Nasal cavity respiratory epithelium epithelial cell of viscerocranial mucosa (primary cell): ENCODE results near the gene TOB2. TPM values are rescaled to one million over a fixed set of nuclear protein-coding genes. Genes with fewer than 3 reads are reported as not detected.

Experiments
- total RNA-seq: library from RNA; depleted of rRNA; stranded (reverse); fragments of >200 nt; gene quantifications from 2 replicates; pipeline ENCODE4 v1.2.3, GENCODE V29; 2014

TOB2 gene, protein sequence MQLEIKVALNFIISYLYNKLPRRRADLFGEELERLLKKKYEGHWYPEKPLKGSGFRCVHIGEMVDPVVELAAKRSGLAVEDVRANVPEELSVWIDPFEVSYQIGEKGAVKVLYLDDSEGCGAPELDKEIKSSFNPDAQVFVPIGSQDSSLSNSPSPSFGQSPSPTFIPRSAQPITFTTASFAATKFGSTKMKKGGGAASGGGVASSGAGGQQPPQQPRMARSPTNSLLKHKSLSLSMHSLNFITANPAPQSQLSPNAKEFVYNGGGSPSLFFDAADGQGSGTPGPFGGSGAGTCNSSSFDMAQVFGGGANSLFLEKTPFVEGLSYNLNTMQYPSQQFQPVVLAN
- 10.9 and 34.5 TPM in 2 replicates for total RNA-seq

DNA sequence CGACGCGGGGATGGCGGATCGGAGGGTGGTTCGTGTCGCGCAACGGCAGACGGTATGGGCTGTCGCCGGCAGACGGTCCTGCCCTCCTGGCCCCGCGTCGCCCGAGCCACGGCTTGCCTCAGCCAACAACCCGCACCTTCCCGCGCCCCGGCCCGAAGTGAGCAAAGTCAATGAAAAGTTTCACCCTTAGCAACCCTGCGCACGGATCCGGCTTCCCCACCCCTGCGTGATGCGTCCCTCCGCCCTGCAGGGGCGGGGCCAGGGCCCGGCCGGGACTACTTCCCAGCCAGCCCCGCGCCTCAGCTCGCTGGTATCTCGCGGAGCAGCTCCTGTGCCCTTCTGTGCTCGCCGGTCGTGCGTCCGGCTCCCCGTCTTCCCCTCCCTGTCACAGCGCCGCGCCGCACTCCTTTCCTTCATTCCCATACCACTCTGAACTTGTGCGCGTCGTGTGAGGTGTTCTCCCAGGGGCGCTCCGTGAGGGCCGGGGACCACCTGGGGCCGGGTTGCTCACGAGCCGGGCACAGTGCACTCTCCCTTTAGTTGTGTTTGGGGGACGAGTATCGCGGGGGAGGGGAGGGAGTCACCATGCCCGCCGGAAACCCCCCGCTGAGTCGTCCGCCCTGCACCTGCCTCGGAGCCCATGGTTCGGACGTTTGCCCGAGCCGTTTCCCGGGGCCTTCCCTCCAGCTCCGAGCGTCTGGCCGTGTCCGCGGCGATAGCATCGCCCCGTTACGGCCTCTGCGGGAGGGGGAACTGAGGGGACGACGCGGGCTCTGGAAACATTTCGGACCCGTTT lies at the start of gene TOB2:
TSS of gene TOB2 (minus strand) at position 163 of the 796 bp plus-strand sequence. CDS start 9,456 bp downstream, outside the sequence.

DNA sequence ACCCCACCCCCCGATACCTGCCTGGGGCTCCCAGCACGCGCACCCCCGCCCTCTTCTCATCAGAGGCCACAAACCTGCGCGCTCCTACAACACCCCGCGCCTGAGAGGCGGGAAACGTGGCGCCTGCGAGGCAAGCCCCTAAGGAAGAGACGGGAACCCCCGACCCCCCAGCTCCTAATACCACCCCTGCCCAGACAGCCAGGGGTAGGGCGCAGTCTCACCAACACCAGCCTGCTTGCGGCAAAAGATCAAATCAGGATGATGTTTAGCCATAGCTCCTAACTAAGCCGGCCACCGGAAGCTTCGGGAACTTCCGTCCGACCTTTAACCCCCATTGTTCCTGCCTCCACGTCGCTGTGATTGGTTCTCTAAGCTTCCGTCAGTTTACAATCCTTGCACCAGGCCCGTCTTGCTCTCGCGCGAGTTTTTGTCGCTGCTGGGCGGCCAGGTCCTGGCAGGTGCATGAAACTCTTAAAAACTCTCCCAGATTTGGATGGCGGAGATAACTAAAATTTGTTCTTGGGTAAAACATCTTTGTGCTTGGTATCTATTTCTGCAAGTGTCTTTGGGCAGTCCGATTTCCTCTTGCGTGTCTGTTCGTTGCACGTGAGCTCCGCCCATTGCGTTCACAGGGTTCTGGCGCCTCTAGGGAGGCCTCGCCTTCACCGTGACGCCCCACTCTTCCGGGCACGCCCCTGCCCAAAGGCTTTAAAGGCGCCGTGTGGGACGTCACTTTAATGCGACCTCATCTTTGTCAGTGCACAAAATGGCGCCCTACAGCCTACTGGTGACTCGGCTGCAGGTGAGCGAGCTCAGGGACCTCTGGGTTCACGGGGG lies 22.0 kb upstream of the TOB2 start, which contains the start of the genes ACO2 and PHF5A:
TSS of gene ACO2 (plus strand) at position 737 of the 837 bp plus-strand sequence. CDS start at position 767, 30 bp downstream.
TSS of gene PHF5A (minus strand) at position 312 of the 837 bp plus-strand sequence. CDS start at position 273, 39 bp downstream.

Other genes with a start within 250 kb of the TOB2 start
- 9.6 and 23.8 TPM in 2 replicates for gene L3MBTL2, start 241.5 kb downstream of the TOB2 start, total RNA-seq
- 1.4 and 2.1 TPM in 2 replicates for gene CHADL, start 205.9 kb downstream of the TOB2 start, total RNA-seq
- 73.5 and 91.5 TPM in 2 replicates for gene RANGAP1, start 160.6 kb downstream of the TOB2 start, total RNA-seq
- 16.4 and 57.0 TPM in 2 replicates for gene ZC3H7B, start 145.3 kb downstream of the TOB2 start, total RNA-seq
- 9.9 and 12.8 TPM in 2 replicates for gene TEF, start 64.9 kb downstream of the TOB2 start, total RNA-seq
- gene PHF5A, start 21.9 kb upstream of the TOB2 start, total RNA-seq, result 52.9 and 108 TPM in 2 replicates
- gene ACO2, start 22.3 kb upstream of the TOB2 start, total RNA-seq, result 82.4 and 122 TPM in 2 replicates
- 15.4 and 26.3 TPM in 2 replicates for gene POLR3H, start 97.7 kb upstream of the TOB2 start, total RNA-seq
- 0.07 TPM in 1 of 2 replicates, not detected in the other for gene CSDC2, start 114.2 kb upstream of the TOB2 start, total RNA-seq
- gene PMM1, start 143.0 kb upstream of the TOB2 start, total RNA-seq, result 14.6 and 20.8 TPM in 2 replicates
- 15.4 and 31.9 TPM in 2 replicates for gene DESI1, start 174.2 kb upstream of the TOB2 start, total RNA-seq
- 240 and 243 TPM in 2 replicates for gene XRCC6, start 174.5 kb upstream of the TOB2 start, total RNA-seq
- 84.1 and 85.7 TPM in 2 replicates for gene SNU13, start 242.1 kb upstream of the TOB2 start, total RNA-seq